Adrenal gland (tissue), 5 donors: ENCODE data around the gene SIRT6.

Experiments
- CTCF ChIP-seq, 6 experiments: fragments of 450-650 bp in 4 of 6; fragments of 200-600 bp in 2 of 6; sonication (generic) in 1 of 6; IDR thresholded peaks; 1 replicate in 5 of 6; 2 replicates in 1 of 6; pipeline versions ENCODE4 v1.5.1 to v1.8.0; 2016 to 2021; ENCODE audit warnings: antibody characterized with exemption in 6 of 6, mild to moderate bottlenecking in 2 of 6, moderate library complexity in 1 of 6
- POLR2A ChIP-seq, 2 donors: fragments of 450-650 bp; IDR thresholded peaks; one replicate each; pipeline ENCODE4 v1.6.1; 2017; ENCODE audit warnings: antibody characterized with exemption in 2 of 2, mild to moderate bottlenecking in 2 of 2, moderate library complexity in 1 of 2
- donor health status: DM: no; HTN: no; CAD: no.

GRCh38 chr19:4154571-4155312 is 27.6 kb downstream of the SIRT6 start:
- TF ChIP-seq POLR2A (IDR thresholded peaks at IDR 0.05) (no peak), CTCF (IDR thresholded peaks at IDR 0.05) (no peak)
